ENCODE data around the gene HIP1.
A peak's percentile ranks its signal among the peaks of the same experiment; 100 is the strongest.
"Not testable (repeated sequence)": the region's sequence is repeated elsewhere in the genome, so short reads cannot be mapped to it uniquely, and the experiment has no call there.

The HIP1 gene

DNA sequence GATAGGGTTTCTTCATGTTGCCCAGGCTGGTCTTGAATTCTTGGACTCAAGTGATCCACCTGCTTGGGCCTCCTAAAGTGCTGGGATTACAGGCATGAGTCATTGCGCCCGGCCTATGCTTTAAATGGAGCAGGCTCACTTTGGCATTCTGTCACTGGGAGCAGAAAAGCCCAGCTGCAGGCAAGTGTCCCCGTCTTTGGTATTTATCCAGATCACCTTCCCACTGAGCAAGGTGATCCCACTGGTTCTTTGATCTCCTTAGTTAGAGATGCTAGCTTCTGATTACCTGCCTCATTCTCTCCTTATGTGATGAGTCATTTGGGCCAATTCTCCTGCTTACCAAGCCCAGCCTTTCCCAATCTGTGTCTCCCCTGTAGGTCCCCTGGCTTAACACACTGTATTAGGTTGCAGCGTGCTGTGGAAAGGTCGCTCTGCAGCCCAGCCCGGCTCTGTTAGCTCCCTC is 207.4 kb downstream of the HIP1 start:
- DNase-seq (ENCODE audit: low read depth in 2 of 2) = no peak

DNA sequence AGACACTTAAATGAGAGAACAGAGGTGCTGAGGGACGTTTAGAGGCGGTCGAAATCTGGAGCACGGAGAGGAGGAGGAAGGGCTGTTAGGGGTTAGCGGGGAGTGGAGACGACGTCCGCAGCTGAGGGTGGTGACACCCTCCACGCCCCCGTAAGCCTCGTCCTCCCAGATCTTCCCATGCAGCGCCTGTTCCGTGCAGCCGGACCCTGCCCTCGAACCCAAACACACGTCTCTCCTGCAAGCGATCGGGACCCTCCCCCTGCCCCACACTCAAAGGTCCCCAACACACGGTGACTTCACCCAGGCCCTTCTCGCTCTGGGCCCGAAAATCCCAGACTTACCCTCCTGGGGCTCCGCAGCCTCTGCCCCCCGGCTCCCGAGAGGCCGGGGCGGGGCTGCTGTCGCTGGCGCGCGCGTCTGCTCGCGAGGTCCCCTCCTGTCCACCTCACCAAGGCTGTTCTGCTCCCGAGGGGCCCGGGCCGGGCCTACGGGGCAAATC is 211.5 kb downstream of the HIP1 start:
- DNase-seq (ENCODE audit: low read depth in 2 of 2) = not testable (repeated sequence)

DNA sequence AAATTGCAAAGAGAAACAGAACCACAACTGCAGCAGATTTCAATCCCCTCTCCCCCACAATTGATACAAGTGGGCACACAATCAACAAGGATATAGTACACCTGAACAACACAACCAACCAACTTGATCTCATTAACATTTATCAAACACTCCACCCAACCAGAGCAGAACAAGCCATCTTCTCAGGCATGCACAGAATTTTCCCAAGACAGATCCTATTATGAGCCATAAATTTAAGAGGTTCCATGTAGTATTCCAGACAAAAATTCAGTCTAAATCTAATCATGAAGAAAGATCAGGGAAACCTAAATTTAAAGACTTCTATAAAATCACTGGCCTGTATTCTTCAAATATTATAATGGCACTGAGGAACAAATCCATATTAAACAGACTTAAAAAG is 217.0 kb downstream of the HIP1 start:
- DNase-seq (ENCODE audit: low read depth in 2 of 2) = not testable (repeated sequence)

DNA sequence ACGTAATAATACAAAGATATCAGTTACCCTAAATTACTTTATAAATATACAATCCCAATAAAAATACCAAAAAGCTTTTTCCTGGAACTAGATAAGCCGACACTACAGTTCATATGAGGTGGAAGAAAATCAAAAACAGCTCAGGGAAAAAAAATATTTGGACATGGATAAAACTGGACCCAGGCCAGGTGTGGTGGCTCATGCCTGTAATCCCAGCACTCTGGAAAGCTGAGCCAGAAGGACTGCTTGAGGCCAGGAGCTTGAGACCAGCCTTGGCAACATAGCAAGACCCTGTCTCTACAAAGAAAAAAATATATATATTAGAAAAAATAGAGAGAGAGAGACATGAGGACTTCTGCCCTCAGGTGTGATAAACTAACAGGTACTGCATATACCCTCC is 219.9 kb downstream of the HIP1 start:
- DNase-seq (ENCODE audit: low read depth in 2 of 2) = not testable (repeated sequence)

DNA sequence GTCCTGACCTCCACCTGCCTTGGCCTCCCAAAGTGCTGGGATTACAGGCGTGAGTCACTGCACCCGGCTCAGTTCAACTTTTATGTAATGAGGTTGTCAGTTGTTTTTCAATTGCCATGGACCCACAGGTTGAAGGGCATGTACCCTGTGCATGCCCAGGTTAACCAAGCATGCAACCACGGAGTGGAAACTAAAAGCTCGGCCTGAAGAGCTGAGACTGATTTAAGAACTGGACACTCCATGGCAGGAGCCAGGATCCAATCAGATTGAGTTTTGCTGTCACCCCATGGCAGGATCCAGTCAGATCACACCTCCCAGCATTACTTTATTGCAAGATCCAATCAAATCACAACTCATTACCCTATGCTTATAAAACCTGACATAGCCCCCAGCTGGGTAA is 229.7 kb downstream of the HIP1 start:
- not testable (repeated sequence) for DNase-seq (ENCODE audit: low read depth in 2 of 2)

DNA sequence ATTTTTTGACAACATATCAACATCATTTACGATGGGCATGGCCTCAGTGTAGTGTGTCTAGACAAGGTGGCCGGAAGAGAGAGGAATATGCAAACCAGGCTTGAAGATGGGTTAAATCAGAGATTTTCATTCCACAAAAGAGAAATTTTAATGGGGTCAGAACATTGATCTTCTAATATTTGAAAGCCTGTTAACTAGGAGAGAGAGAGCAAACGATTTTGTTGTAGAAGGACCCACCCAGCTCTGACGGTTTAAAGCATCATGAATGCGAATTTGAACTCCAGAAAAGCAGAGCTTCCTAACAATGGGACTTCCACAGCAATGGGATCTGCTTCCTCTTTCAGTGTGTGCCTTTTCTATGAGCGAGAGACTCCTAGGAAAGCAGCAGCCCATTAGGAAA is 246.7 kb downstream of the HIP1 start, which contains the start of gene SPDYE5:
Gene SPDYE5 (plus strand): TSS at position 301 of the 400 bp plus-strand sequence. CDS start 1,728 bp downstream, outside the sequence.
- not testable (repeated sequence) for DNase-seq (ENCODE audit: low read depth in 2 of 2)

DNA sequence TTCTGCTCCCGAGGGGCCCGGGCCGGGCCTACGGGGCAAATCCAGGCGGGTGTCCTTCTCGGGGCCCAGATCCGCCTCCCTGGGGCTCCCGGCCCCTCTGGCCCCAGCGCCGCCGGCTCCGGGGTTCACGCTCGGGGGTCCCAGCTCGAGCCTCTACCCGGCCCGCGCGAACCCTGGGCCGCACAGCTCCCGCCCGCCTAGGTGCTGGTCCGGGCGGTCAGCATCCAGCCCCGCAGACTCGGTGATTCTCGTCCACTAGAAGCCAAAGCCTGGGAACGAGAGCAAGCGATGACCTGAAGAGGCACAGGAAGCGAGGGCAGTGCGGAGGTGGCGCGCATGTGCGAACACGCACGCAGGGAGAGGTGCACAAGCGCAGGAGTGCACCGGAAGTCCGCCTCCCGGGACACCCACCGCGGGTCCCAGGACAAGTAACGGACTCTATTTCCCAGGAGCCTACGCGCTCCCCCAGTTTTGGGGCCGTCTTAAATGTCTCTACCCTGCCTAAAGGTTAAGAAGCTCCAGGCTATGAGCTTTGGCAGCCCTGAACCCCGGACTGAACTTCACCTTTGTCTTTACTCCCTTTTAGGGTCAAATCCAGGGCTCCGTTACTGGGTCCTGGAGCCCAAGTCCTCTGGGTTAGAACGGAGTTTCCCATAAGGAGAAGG is 252.6 kb downstream of the HIP1 start, which contains the start of gene POM121C:
Gene POM121C (minus strand): TSS at position 321 of the 665 bp plus-strand sequence. CDS start 44,803 bp downstream, outside the sequence.
- peak; percentile 73 to 76 for DNase-seq (ENCODE audit: low read depth in 2 of 2)

DNA sequence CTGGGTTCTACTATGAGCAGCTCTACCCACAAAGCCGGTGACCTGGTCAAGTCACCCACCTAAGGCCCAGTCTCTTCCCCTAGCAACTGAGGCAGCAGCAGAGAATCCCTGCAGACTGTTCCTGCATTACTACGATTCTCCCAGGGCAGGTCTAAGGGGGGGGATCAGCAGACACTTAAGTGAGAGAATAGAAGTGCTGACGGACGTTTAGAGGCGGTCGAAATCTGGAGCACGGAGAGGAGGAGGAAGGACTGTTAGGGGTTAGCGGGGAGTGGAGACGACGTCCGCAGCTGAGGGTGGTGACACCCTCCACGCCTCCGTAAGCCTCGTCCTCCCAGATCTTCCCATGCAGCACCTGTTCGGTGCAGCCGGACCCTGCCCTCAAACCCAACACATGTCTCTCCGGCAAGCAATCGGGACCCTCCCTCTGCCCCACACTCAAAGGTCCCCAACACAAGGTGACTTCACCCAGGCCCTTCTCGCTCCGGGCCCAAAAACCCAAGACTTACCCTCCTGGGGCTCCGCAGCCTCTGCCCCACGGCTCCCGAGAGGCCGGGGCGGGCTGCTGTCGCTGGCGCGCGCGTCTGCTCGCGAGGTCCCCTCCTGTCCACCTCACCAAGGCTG is 253.3 kb downstream of the HIP1 start:
- not testable (repeated sequence) for DNase-seq (ENCODE audit: low read depth in 2 of 2)

All from activated CD4-positive, alpha-beta T cell treated with anti-CD3 and anti-CD28 coated beads for 24 hours (primary cell).